Activated T-cell treated with anti-CD3 and anti-CD28 coated beads, Interleukin-2, amount 50 U/mL, for 72 hours (primary cell): ENCODE results near the gene SLC38A4. TPM values are rescaled to one million over a fixed set of nuclear protein-coding genes. Genes with fewer than 3 reads are reported as not detected.
A peak's percentile ranks its signal among the peaks of the same experiment; 100 is the strongest.

Experiments used
- ATAC-seq, 2 donors: fragments of 150-1000 bp; cut with Tn5 transposase; replicated peaks in 1 of 2; 2 replicates each; pipeline ENCODE4 v1.10.0; 2021; ENCODE audit warnings: moderate library complexity in 2 of 2, mild to moderate bottlenecking in 1 of 2
- DNase-seq, 2 donors: peaks; one replicate each; pipeline ENCODE4 v3.0.0; 2021 to 2022; ENCODE audit warnings: mixed read lengths in 1 of 2
- H3K27ac Mint-ChIP-seq: one replicate; pipeline ENCODE4 v1.8.0; 2022; ENCODE audit warnings: mild to moderate bottlenecking, moderate library complexity, mixed read lengths
- H3K27me3 Mint-ChIP-seq: one replicate; pipeline ENCODE4 v1.8.0; 2022; ENCODE audit warnings: low read depth, mixed read lengths
- H3K36me3 Mint-ChIP-seq, 2 donors: one replicate each; pipeline ENCODE4 v1.8.0; 2022; ENCODE audit warnings: mixed read lengths in 2 of 2, mild to moderate bottlenecking in 1 of 2; ENCODE audit not compliant: insufficient read depth in 2 of 2
- H3K4me1 Mint-ChIP-seq: one replicate; pipeline ENCODE4 v1.8.0; 2022; ENCODE audit warnings: low read depth, mixed read lengths
- H3K4me3 Mint-ChIP-seq, 2 donors: one replicate each; pipeline ENCODE4 v1.8.0; 2022; ENCODE audit warnings: mild to moderate bottlenecking in 2 of 2, mixed read lengths in 2 of 2, moderate library complexity in 2 of 2
- H3K9me3 Mint-ChIP-seq, 2 donors: one replicate each; pipeline ENCODE4 v1.8.0; 2022; ENCODE audit warnings: mixed read lengths in 2 of 2
- total RNA-seq, 2 donors: library from RNA; stranded (reverse); gene quantifications; one replicate each; pipeline ENCODE4 v1.2.3, GENCODE V29; 2022

SLC38A4 gene
- total RNA-seq, 2 donors from 2014 or later: 0.26 TPM; not detected in 1

GRCh38 chr12:46785382-46785781, 40.4 kb downstream of the SLC38A4 start:
- no peak overlapping the region for H3K4me3 Mint-ChIP-seq
- no peak overlapping the region for H3K27ac Mint-ChIP-seq
- ATAC-seq: no peak
- H3K9me3 Mint-ChIP-seq: no peaks in the 10 kb centered on the region
- no peak for DNase-seq
- no peaks in the 10 kb centered on the region for H3K36me3 Mint-ChIP-seq
- H3K4me1 Mint-ChIP-seq: peaks cover 13% of the 10 kb centered on the region
- H3K27me3 Mint-ChIP-seq: peaks cover 13% of the 10 kb centered on the region

- H3K27ac Mint-ChIP-seq: no peak overlapping the region
Measured at GRCh38 chr12:46783871-46784270, 41.9 kb downstream of the SLC38A4 start.

GRCh38 chr12:46779879-46780278, 45.9 kb downstream of the SLC38A4 start:
- Mint-ChIP-seq H3K27ac (no peak overlapping the region), H3K9me3 (no peaks in the 10 kb centered on the region), H3K36me3 (no peaks in the 10 kb centered on the region), H3K4me1 (no peaks in the 10 kb centered on the region), H3K27me3 (peaks cover 17% of the 10 kb centered on the region), H3K4me3 (no peak overlapping the region)
- no peak for ATAC-seq
- DNase-seq: no peak

More at GRCh38 chr12:46783871-46784270, 41.9 kb downstream of the SLC38A4 start:
- DNase-seq (no peak), ATAC-seq (no peak)
- Mint-ChIP-seq H3K27me3 (peaks cover 17% of the 10 kb centered on the region), H3K9me3 (no peaks in the 10 kb centered on the region), H3K36me3 (no peaks in the 10 kb centered on the region), H3K4me3 (no peak overlapping the region), H3K4me1 (peaks cover 9% of the 10 kb centered on the region)

GRCh38 chr12:46779063-46779462, 46.7 kb downstream of the SLC38A4 start:
- DNase-seq (no peak), ATAC-seq (no peak)
- no peak overlapping the region for H3K27ac Mint-ChIP-seq
- no peaks in the 10 kb centered on the region for H3K36me3 Mint-ChIP-seq
- no peaks in the 10 kb centered on the region for H3K4me1 Mint-ChIP-seq
- H3K9me3 Mint-ChIP-seq: no peaks in the 10 kb centered on the region
- H3K4me3 Mint-ChIP-seq: no peak overlapping the region
- H3K27me3 Mint-ChIP-seq: peaks cover 17% of the 10 kb centered on the region

- H3K4me1 Mint-ChIP-seq: no peaks in the 10 kb centered on the region
- no peak overlapping the region for H3K27ac Mint-ChIP-seq
- ATAC-seq: no peak
- no peaks in the 10 kb centered on the region for H3K9me3 Mint-ChIP-seq
- H3K27me3 Mint-ChIP-seq: peaks cover 15% of the 10 kb centered on the region
- H3K4me3 Mint-ChIP-seq: no peak overlapping the region
- no peaks in the 10 kb centered on the region for H3K36me3 Mint-ChIP-seq
- no peak for DNase-seq
Measured at GRCh38 chr12:46778415-46778814, 47.4 kb downstream of the SLC38A4 start.

GRCh38 chr12:46777587-46777986, 48.2 kb downstream of the SLC38A4 start:
- ATAC-seq: peak in 1 of 2 donors; percentile 39
- DNase-seq: no peak
- Mint-ChIP-seq H3K27me3 (peaks cover 16% of the 10 kb centered on the region), H3K4me3 (no peak overlapping the region), H3K4me1 (no peaks in the 10 kb centered on the region), H3K27ac (no peak overlapping the region), H3K9me3 (no peaks in the 10 kb centered on the region), H3K36me3 (no peaks in the 10 kb centered on the region)

- Mint-ChIP-seq H3K27me3 (peaks cover 17% of the 10 kb centered on the region), H3K4me1 (no peaks in the 10 kb centered on the region), H3K4me3 (no peak overlapping the region), H3K27ac (no peak overlapping the region), H3K36me3 (no peaks in the 10 kb centered on the region), H3K9me3 (no peaks in the 10 kb centered on the region)
- DNase-seq: no peak
- no peak for ATAC-seq
Measured at GRCh38 chr12:46775796-46776195, 50.0 kb downstream of the SLC38A4 start.

- ATAC-seq (no peak), DNase-seq (no peak)
- Mint-ChIP-seq H3K27me3 (peaks cover 10% of the 10 kb centered on the region), H3K9me3 (no peaks in the 10 kb centered on the region), H3K4me3 (no peak overlapping the region), H3K36me3 (no peaks in the 10 kb centered on the region), H3K4me1 (no peaks in the 10 kb centered on the region), H3K27ac (no peak overlapping the region)
Measured at GRCh38 chr12:46774322-46774633, 51.5 kb downstream of the SLC38A4 start.

- Mint-ChIP-seq H3K4me1 (no peaks in the 10 kb centered on the region), H3K27ac (no peak overlapping the region), H3K27me3 (peaks cover 10% of the 10 kb centered on the region), H3K4me3 (no peak overlapping the region), H3K9me3 (no peaks in the 10 kb centered on the region), H3K36me3 (no peaks in the 10 kb centered on the region)
- no peak for ATAC-seq
- DNase-seq: no peak
Measured at GRCh38 chr12:46773586-46774321, 52.0 kb downstream of the SLC38A4 start.

GRCh38 chr12:46771268-46771827, 54.4 kb downstream of the SLC38A4 start:
- DNase-seq: no peak
- Mint-ChIP-seq H3K4me3 (no peak overlapping the region), H3K27ac (no peak overlapping the region), H3K36me3 (no peaks in the 10 kb centered on the region), H3K4me1 (no peaks in the 10 kb centered on the region), H3K9me3 (no peaks in the 10 kb centered on the region), H3K27me3 (peaks cover 15% of the 10 kb centered on the region)
- ATAC-seq: no peak

GRCh38 chr12:46770501-46771183, 55.2 kb downstream of the SLC38A4 start:
- Mint-ChIP-seq H3K27ac (no peak overlapping the region), H3K4me3 (no peak overlapping the region), H3K36me3 (no peaks in the 10 kb centered on the region), H3K4me1 (no peaks in the 10 kb centered on the region), H3K9me3 (no peaks in the 10 kb centered on the region), H3K27me3 (peaks cover 20% of the 10 kb centered on the region)
- no peak for DNase-seq
- ATAC-seq: no peak

- H3K27me3 Mint-ChIP-seq: peaks cover 16% of the 10 kb centered on the region
- ATAC-seq: no peak
- H3K36me3 Mint-ChIP-seq: no peaks in the 10 kb centered on the region
- no peak overlapping the region for H3K27ac Mint-ChIP-seq
- H3K4me3 Mint-ChIP-seq: no peak overlapping the region
- peaks cover 10% of the 10 kb centered on the region for H3K4me1 Mint-ChIP-seq
- H3K9me3 Mint-ChIP-seq: peaks cover 2% of the 10 kb centered on the region in 2 donors
- no peak for DNase-seq
Measured at GRCh38 chr12:46764005-46764404, 61.8 kb downstream of the SLC38A4 start.

GRCh38 chr12:46763230-46763629, 62.6 kb downstream of the SLC38A4 start:
- Mint-ChIP-seq H3K4me3 (no peak overlapping the region), H3K27me3 (peaks cover 16% of the 10 kb centered on the region), H3K9me3 (peaks cover 4 to 5% of the 10 kb centered on the region in 2 donors), H3K36me3 (peaks cover under 1 to 1% of the 10 kb centered on the region in 2 donors), H3K4me1 (peaks cover 10% of the 10 kb centered on the region), H3K27ac (no peak overlapping the region)
- DNase-seq: peak; percentile 10 to 21
- ATAC-seq: peak; percentile 70 to 85
